MM.1S (cell line): ENCODE data around the gene ARHGAP26.

Experiments
- DNase-seq: peaks from one replicate; pipeline ENCODE4 v3.0.0-alpha.2; 2015
- H2AFZ ChIP-seq: fragments of 300-600 bp; sonication (generic); 2 replicates; pipeline ENCODE4 v1.6.0; 2016; ENCODE audit warnings: antibody characterized with exemption, low read length
- H3F3A ChIP-seq: fragments of 300-600 bp; sonication (generic); 2 replicates; pipeline ENCODE4 v1.6.1; 2016; ENCODE audit warnings: mild to moderate bottlenecking, antibody characterized with exemption, low read length, moderate library complexity, mixed read lengths; ENCODE audit not compliant: insufficient read depth
- H3K27ac ChIP-seq: fragments of 300-600 bp; sonication (generic); 2 replicates; pipeline ENCODE4 v1.5.1; 2016; ENCODE audit warnings: mild to moderate bottlenecking, low read length
- H3K27me3 ChIP-seq: fragments of 300-600 bp; sonication (generic); replicated peaks from 2 replicates; pipeline ENCODE4 v1.6.0; 2016; ENCODE audit warnings: low read length; ENCODE audit not compliant: insufficient read depth
- H3K36me3 ChIP-seq: fragments of 300-600 bp; sonication (generic); replicated peaks from 2 replicates; pipeline ENCODE4 v1.6.1; 2016; ENCODE audit warnings: mild to moderate bottlenecking, low read length, mixed read lengths; ENCODE audit not compliant: insufficient read depth
- H3K4me1 ChIP-seq: fragments of 300-600 bp; sonication (generic); 2 replicates; pipeline ENCODE4 v1.6.1; 2016; ENCODE audit warnings: low read length, mixed read lengths
- H3K4me2 ChIP-seq: fragments of 300-600 bp; sonication (generic); 2 replicates; pipeline ENCODE4 v1.6.0; 2016; ENCODE audit warnings: low read depth, low read length
- H3K4me3 ChIP-seq: fragments of 300-600 bp; sonication (generic); 2 replicates; pipeline ENCODE4 v1.5.1; 2016; ENCODE audit warnings: low read length, mixed read lengths
- H3K79me2 ChIP-seq: fragments of 300-600 bp; sonication (generic); 2 replicates; pipeline ENCODE4 v1.6.1; 2016; ENCODE audit warnings: mixed run types, low read length, mixed read lengths
- H3K9ac ChIP-seq: fragments of 300-600 bp; sonication (generic); 2 replicates; pipeline ENCODE4 v1.6.1; 2016; ENCODE audit warnings: low read length, mixed read lengths
- H3K9me2 ChIP-seq: fragments of 300-600 bp; sonication (generic); replicated peaks from 2 replicates; pipeline ENCODE4 v1.6.1; 2016; ENCODE audit warnings: mild to moderate bottlenecking, low read length, mixed read lengths; ENCODE audit not compliant: insufficient read depth
- H3K9me3 ChIP-seq: fragments of 300-600 bp; sonication (generic); replicated peaks from 2 replicates; pipeline ENCODE4 v1.6.1; 2016; ENCODE audit warnings: mild to moderate bottlenecking, low read length, mixed read lengths; ENCODE audit not compliant: insufficient read depth
- H4K20me1 ChIP-seq: fragments of 300-600 bp; sonication (generic); 2 replicates; pipeline ENCODE4 v1.6.1; 2016; ENCODE audit warnings: mild to moderate bottlenecking, low read length, moderate library complexity, mixed read lengths; ENCODE audit not compliant: insufficient read depth
- EZH2 ChIP-seq: fragments of 300-600 bp; sonication (generic); optimal IDR thresholded peaks from 2 replicates; pipeline ENCODE3; 2017; ENCODE audit warnings: low read depth, mild to moderate bottlenecking, antibody characterized with exemption, low read length, mixed read lengths
- EZH2phosphoT487 ChIP-seq: fragments of 300-600 bp; sonication (generic); IDR thresholded peaks from 2 replicates; pipeline ENCODE4 v1.6.1; 2018; ENCODE audit warnings: antibody characterized with exemption, low read length
- TF ChIP-seq, protein P1 (sequence below): fragments of 300-600 bp; sonication (generic); IDR thresholded peaks from 2 replicates; pipeline ENCODE4 v1.5.1; 2016; ENCODE audit warnings: antibody characterized with exemption, low read length, mixed read lengths

The ARHGAP26 gene

DNA sequence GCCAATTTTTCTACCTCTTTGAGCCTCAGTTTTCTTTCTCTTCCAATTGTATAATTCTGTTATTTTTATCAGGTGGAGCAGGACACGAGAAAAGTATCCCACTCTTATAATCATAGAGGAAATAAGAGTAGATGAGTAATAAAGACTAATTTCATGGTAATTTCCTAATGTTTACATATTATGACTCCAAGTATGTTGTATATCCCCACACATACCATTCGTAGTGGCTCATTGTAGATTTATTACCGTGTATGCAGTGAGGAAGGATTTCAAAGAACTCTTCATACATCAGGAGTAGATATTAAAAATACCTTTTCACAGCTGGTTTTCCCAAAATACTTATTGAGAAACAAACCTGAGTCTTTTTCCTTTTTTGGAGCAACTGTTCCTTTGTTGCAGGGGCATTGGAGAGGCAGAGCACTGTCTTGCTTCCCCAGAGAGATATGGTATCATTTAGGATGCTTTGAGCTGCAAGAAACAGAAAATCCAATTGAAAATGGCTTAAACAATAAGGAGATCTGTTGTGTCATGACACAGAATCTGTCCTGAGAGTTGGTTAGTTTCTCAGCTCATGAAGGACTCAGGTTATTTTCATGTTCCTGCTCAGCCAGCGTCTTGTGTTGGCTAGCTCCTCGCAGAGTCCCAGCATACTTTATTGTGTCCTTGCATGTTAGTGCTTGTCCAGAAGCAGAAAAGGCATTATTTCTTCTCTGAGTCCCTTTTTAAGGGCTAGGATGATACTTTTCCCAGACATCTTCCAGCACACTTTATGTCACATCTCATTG is 291.2 kb downstream of the ARHGAP26 start:
- no peak overlapping the region for H3K27ac ChIP-seq
- H3K4me1 ChIP-seq = peaks cover 40% of the 10 kb centered on the region
- no peaks in the 10 kb centered on the region for H4K20me1 ChIP-seq
- H3K36me3 ChIP-seq = no peaks in the 10 kb centered on the region
- no peaks in the 10 kb centered on the region for H3K79me2 ChIP-seq
- no peaks in the 10 kb centered on the region for H3K27me3 ChIP-seq
- no peak overlapping the region for H2AFZ ChIP-seq
- H3K4me3 ChIP-seq = no peak overlapping the region
- H3K9ac ChIP-seq = no peak overlapping the region
- H3K9me3 ChIP-seq = no peaks in the 10 kb centered on the region
- H3K4me2 ChIP-seq = no peak overlapping the region
- no peaks in the 10 kb centered on the region for H3K9me2 ChIP-seq
- peaks cover 12% of the 10 kb centered on the region for H3F3A ChIP-seq
- TF ChIP-seq EZH2 (no peak), EZH2phosphoT487 (no peak)
- TF ChIP-seq, protein P1, sequence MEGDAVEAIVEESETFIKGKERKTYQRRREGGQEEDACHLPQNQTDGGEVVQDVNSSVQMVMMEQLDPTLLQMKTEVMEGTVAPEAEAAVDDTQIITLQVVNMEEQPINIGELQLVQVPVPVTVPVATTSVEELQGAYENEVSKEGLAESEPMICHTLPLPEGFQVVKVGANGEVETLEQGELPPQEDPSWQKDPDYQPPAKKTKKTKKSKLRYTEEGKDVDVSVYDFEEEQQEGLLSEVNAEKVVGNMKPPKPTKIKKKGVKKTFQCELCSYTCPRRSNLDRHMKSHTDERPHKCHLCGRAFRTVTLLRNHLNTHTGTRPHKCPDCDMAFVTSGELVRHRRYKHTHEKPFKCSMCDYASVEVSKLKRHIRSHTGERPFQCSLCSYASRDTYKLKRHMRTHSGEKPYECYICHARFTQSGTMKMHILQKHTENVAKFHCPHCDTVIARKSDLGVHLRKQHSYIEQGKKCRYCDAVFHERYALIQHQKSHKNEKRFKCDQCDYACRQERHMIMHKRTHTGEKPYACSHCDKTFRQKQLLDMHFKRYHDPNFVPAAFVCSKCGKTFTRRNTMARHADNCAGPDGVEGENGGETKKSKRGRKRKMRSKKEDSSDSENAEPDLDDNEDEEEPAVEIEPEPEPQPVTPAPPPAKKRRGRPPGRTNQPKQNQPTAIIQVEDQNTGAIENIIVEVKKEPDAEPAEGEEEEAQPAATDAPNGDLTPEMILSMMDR = no peak
- DNase-seq = no peak

DNA sequence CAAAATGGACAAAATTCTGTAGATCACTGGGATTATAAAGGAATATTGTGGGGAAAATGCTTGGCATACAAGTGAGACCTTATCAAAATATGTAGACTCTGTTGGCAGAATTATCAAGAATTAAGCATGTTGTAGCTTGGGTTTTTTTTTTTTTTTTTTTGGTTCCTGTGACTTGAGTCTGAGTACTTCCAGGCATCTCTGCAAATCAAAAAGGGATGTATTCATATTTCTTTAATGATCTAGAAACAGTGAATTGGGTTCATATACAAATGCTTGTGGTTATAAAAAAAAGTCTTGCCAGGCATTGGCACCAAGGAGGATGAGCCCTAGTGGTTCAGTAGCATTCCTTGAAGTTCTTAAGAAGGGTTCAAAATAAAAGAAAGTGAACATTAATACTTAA is 292.2 kb downstream of the ARHGAP26 start:
- DNase-seq = no peak
- peaks cover 5% of the 10 kb centered on the region for H3F3A ChIP-seq
- H3K9me3 ChIP-seq = no peaks in the 10 kb centered on the region
- peaks cover 35% of the 10 kb centered on the region for H3K4me1 ChIP-seq
- H3K36me3 ChIP-seq = no peaks in the 10 kb centered on the region
- no peak overlapping the region for H3K4me2 ChIP-seq
- H3K9me2 ChIP-seq = no peaks in the 10 kb centered on the region
- no peak overlapping the region for H3K27ac ChIP-seq
- H3K4me3 ChIP-seq = no peak overlapping the region
- H2AFZ ChIP-seq = no peak overlapping the region
- no peaks in the 10 kb centered on the region for H3K79me2 ChIP-seq
- H4K20me1 ChIP-seq = no peaks in the 10 kb centered on the region
- no peaks in the 10 kb centered on the region for H3K27me3 ChIP-seq
- no peak overlapping the region for H3K9ac ChIP-seq
- TF ChIP-seq EZH2phosphoT487 (no peak), EZH2 (no peak)
- TF ChIP-seq, protein P1 = no peak

DNA sequence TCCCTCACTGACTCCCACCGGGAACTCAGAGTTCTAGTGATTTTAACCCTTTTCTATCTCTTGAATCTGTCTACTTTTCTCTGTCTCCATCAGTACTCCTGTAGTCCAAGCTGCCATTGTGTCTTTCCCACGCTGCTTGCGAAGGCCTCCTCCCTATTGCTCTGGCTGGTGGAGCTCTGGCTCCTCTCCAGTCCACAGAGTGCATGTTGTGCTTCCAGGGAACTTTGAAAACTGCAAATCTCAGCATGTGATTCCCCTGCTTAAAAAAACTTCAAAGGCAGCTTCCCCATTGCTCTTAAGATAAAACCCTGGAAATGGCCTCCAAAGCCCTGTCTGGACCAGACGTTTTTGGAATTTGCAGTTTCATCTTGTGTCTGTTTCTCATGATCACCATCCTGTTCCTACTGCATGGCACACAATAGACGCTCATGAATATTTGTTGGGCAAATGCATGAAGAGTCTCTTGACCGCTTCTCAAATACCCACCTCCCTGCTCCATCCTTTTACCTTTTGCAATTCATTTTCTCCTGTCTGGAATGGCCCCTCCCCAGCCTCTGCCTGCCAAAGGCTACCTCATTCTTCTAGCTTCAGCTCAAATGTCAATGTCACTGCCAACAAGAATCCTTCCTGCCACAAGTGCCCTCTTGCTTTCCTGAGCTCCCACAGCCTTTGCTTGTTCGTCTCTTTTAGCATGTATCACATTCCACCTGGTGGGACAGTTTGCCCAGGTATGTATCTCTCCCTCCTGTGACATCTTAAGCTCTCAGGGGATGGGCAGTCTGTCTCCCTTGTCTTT is 293.2 kb downstream of the ARHGAP26 start:
- Histone ChIP-seq H3K27ac (no peak overlapping the region), H3K9me3 (no peaks in the 10 kb centered on the region), H2AFZ (no peak overlapping the region), H3K79me2 (no peaks in the 10 kb centered on the region), H3K4me1 (peaks cover 26% of the 10 kb centered on the region), H3K27me3 (no peaks in the 10 kb centered on the region), H3K36me3 (no peaks in the 10 kb centered on the region), H3F3A (no peaks in the 10 kb centered on the region), H3K9ac (no peak overlapping the region), H4K20me1 (no peaks in the 10 kb centered on the region), H3K9me2 (no peaks in the 10 kb centered on the region), H3K4me3 (no peak overlapping the region), H3K4me2 (no peak overlapping the region)
- no peak for DNase-seq
- TF ChIP-seq, protein P1 = no peak
- TF ChIP-seq EZH2 (no peak), EZH2phosphoT487 (no peak)
